Stimulated activated CD8-positive, alpha-beta memory T cell treated with anti-CD3 and anti-CD28 coated beads, Interleukin-12 subunit alpha, Interleukin-12 subunit beta, amount 100 ng/mL, for 4 hours (primary cell): Measurements from ENCODE around the gene FOXO3.

Experiments used
- DNase-seq: peaks from one replicate; pipeline ENCODE4 v3.0.0-alpha.2; 2020; ENCODE audit warnings: low read depth

FOXO3 gene

GRCh38 chr6:108714101-108714765 lies 153.5 kb downstream of the FOXO3 start:
- no peak for DNase-seq

- DNase-seq = no peak
Observed at GRCh38 chr6:108714766-108715414, 154.2 kb downstream of the FOXO3 start.

GRCh38 chr6:108715832-108716231 lies 155.1 kb downstream of the FOXO3 start:
- DNase-seq = no peak

- no peak for DNase-seq
Observed at GRCh38 chr6:108716801-108717791, 156.4 kb downstream of the FOXO3 start.

GRCh38 chr6:108719477-108719876 lies 158.8 kb downstream of the FOXO3 start:
- DNase-seq = no peak

GRCh38 chr6:108720827-108721226 lies 160.1 kb downstream of the FOXO3 start:
- DNase-seq = no peak

- no peak for DNase-seq
Observed at GRCh38 chr6:108721286-108721685, 160.6 kb downstream of the FOXO3 start.

- DNase-seq = no peak
Observed at GRCh38 chr6:108723594-108723993, 162.9 kb downstream of the FOXO3 start.

- no peak for DNase-seq
Observed at GRCh38 chr6:108726726-108727339, 166.1 kb downstream of the FOXO3 start.

- no peak for DNase-seq
Observed at GRCh38 chr6:108727966-108728730, 167.4 kb downstream of the FOXO3 start.

GRCh38 chr6:108728826-108729225 lies 168.1 kb downstream of the FOXO3 start:
- no peak for DNase-seq

GRCh38 chr6:108730635-108731515 lies 170.2 kb downstream of the FOXO3 start:
- no peak for DNase-seq

- no peak for DNase-seq
Observed at GRCh38 chr6:108732091-108732870, 171.6 kb downstream of the FOXO3 start.

GRCh38 chr6:108733051-108733450 lies 172.3 kb downstream of the FOXO3 start:
- no peak for DNase-seq

- no peak for DNase-seq
Observed at GRCh38 chr6:108733706-108734265, 173.1 kb downstream of the FOXO3 start.
